NT2/D1 (cell line): ENCODE measurements around the gene PPP4R2.

Experiments
- DNase-seq: peaks from one replicate; pipeline ENCODE4 v3.0.0-alpha.2; 2011; ENCODE audit warnings: low read depth, low spot score
- H3K27me3 ChIP-seq: 2 replicates; pipeline ENCODE4 v1.6.0; 2011; ENCODE audit warnings: mild to moderate bottlenecking; ENCODE audit not compliant: insufficient read length, insufficient read depth
- H3K36me3 ChIP-seq: 2 replicates; pipeline ENCODE4 v1.6.1; 2011; ENCODE audit warnings: mild to moderate bottlenecking, low read length, mixed read lengths; ENCODE audit not compliant: insufficient read depth, insufficient read length
- H3K4me1 ChIP-seq: 2 replicates; pipeline ENCODE4 v1.5.1; 2011; ENCODE audit not compliant: insufficient read depth, insufficient read length
- H3K4me3 ChIP-seq: 2 replicates; pipeline ENCODE4 v1.5.1; 2011; ENCODE audit warnings: low read depth; ENCODE audit not compliant: insufficient read length
- H3K9ac ChIP-seq: 2 replicates; pipeline ENCODE4 v1.6.0; 2011; ENCODE audit warnings: low read depth; ENCODE audit not compliant: insufficient read length
- H3K9me3 ChIP-seq: 2 replicates; pipeline ENCODE4 v1.5.1; 2011; ENCODE audit warnings: mild to moderate bottlenecking, low read length; ENCODE audit not compliant: insufficient read depth
- SUZ12 ChIP-seq: IDR thresholded peaks from 2 replicates; pipeline ENCODE4 v1.6.1; 2011; ENCODE audit not compliant: insufficient read length, insufficient read depth; ENCODE audit errors: extremely low read depth
- YY1 ChIP-seq: IDR thresholded peaks from 2 replicates; pipeline ENCODE4 v1.6.1; 2011; ENCODE audit not compliant: insufficient read length, insufficient read depth
- ZNF274 ChIP-seq: IDR thresholded peaks from 2 replicates; pipeline ENCODE4 v1.6.1; 2011; ENCODE audit warnings: mild to moderate bottlenecking, low read depth, low read length

The PPP4R2 gene

GRCh38 chr3:73069775-73070444 lies 73.3 kb downstream of the PPP4R2 start:
- H3K9me3 ChIP-seq, result no peaks in the 10 kb centered on the region
- TF ChIP-seq YY1, result no peak
- H3K36me3 ChIP-seq, result peaks cover 16% of the 10 kb centered on the region
- H3K4me3 ChIP-seq, result no peak overlapping the region
- H3K27me3 ChIP-seq, result no peaks in the 10 kb centered on the region
- no peak for DNase-seq
- H3K4me1 ChIP-seq, result no peaks in the 10 kb centered on the region
- H3K9ac ChIP-seq, result no peak overlapping the region

DNA sequence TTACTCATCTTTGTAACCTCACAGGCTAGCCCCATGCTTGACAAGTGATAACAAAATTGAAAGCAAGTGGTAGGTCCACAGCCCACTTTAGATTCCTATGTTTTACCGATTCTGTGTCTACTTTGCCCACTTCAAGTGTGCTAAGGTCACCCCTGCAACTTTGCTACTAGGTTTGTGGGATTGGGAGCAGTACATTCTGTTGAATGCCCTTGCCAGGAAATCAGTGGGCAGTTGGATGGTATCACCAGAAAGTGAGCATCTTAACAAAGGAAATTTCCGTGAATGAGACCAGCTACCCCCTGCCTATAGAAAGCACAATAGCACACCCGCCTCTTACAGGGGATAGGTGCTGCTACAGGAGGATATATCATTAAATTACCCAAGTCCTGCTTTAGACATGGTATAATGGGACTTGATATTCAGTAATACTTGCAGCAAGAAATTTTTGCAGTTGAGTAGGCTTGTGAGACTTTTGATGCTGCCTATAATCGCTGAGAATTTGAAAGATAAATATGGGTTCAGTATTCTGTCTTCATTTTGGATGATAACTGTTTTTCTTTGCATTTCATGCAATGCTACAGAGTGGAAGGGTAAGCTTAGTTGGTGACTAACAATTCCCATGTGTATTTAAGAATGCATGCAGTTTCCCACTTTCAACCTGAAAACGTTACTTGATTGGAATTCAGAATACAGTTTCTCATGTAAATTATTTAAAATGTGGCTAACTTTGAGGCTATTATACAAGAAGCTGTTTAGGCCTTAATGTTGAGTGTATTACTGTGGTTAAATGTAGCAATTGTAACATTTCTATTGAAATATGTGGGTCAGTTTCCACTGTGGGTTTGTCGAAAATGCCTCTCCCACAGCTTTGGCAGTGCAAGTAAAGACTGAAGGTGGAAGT lies 74.3 kb downstream of the PPP4R2 start:
- Histone ChIP-seq H3K27me3 (no peaks in the 10 kb centered on the region), H3K4me3 (no peak overlapping the region), H3K9me3 (no peaks in the 10 kb centered on the region), H3K36me3 (peaks cover 10% of the 10 kb centered on the region), H3K4me1 (no peaks in the 10 kb centered on the region), H3K9ac (no peak overlapping the region)
- TF ChIP-seq ZNF274 (no peak), YY1 (no peak), SUZ12 (no peak)
- no peak for DNase-seq

DNA sequence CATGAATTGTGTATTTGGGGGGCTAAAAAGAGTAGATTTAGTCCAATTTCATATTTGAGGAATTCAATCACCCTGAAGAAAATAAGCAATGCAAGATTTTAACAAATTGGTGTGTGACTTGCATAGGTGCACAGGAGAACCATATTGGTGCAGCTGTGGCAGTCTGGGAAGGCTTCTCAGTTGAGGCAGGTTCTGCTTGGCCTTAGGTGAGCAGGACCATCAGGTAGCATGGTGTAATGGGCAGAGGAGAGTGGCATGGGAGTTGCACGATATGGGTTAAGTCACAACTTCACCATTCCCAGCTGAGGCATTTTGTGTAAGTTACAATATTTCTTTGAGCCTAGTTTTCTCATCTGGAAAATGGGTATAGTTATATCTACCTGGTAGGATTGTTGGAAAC lies 75.3 kb downstream of the PPP4R2 start:
- TF ChIP-seq ZNF274 (no peak), YY1 (no peak), SUZ12 (no peak)
- Histone ChIP-seq H3K9ac (no peak overlapping the region), H3K4me3 (no peak overlapping the region), H3K9me3 (no peaks in the 10 kb centered on the region), H3K4me1 (no peaks in the 10 kb centered on the region), H3K27me3 (no peaks in the 10 kb centered on the region), H3K36me3 (peaks cover 4% of the 10 kb centered on the region)
- DNase-seq, result no peak

DNA sequence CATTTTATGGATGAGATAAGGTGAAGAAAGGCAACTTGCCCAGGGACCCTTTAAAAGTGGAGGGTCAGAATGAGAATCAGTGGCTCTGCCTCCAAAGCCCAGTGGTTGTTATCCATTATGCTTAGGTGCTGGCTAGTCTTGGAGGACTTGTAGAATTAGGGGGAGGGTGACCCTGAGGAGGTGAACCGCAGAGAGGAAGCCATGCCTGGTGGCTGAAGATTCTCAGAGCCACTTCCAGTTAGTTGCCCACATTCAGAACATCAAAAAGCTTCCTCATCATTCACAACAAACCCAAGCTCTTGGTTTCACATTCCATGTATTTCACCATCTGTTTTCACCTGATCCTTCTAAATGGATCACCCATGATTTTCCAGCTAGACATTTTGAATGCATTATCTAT lies 76.0 kb downstream of the PPP4R2 start:
- TF ChIP-seq YY1 (no peak), ZNF274 (no peak), SUZ12 (no peak)
- Histone ChIP-seq H3K9ac (no peak overlapping the region), H3K9me3 (no peaks in the 10 kb centered on the region), H3K36me3 (no peaks in the 10 kb centered on the region), H3K27me3 (no peaks in the 10 kb centered on the region), H3K4me1 (no peaks in the 10 kb centered on the region), H3K4me3 (no peak overlapping the region)
- no peak for DNase-seq

DNA sequence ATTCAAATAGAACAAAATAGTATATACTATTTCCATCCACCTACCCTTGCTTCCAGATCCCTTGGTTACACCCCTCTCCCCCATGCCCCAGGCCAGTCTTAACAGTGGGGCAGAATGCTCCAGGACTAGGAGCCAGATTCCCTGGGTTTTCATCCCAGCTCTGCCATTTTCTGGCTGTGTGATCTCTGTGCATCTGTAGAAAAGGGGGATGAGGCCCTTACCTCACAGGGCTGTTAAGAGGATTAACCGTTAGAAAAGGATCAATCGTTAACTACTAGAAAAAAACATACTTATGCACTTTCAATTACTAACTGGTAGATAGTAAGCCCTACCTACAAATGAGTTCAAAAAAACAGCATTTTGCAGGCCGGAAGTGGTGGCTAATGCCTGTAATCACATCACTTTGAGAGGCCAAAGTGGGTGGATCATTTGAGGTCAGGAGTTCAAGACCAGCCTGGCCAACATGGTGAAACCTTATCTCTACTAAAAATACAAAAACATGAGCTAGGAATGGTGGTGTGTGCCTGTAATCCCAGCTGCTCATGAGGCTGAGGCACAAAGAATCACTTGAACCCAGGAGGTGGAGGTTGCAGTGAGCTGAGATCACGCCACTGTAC lies 76.6 kb downstream of the PPP4R2 start:
- Histone ChIP-seq H3K4me3 (no peak overlapping the region), H3K36me3 (no peaks in the 10 kb centered on the region), H3K9ac (no peak overlapping the region), H3K27me3 (no peaks in the 10 kb centered on the region), H3K4me1 (no peaks in the 10 kb centered on the region), H3K9me3 (no peaks in the 10 kb centered on the region)
- DNase-seq, result no peak
- TF ChIP-seq ZNF274, result no peak
- no peak for TF ChIP-seq YY1
- TF ChIP-seq SUZ12, result no peak

- no peak for DNase-seq
- Histone ChIP-seq H3K36me3 (no peaks in the 10 kb centered on the region), H3K27me3 (no peaks in the 10 kb centered on the region), H3K4me3 (no peak overlapping the region), H3K4me1 (no peaks in the 10 kb centered on the region), H3K9ac (no peak overlapping the region), H3K9me3 (no peaks in the 10 kb centered on the region)
- TF ChIP-seq YY1 (no peak), SUZ12 (no peak), ZNF274 (no peak)
These were observed 78.2 kb downstream of the PPP4R2 start for GRCh38 chr3:73074781-73075180.
